Bladder microvascular endothelial cell (primary cell): Measurements from ENCODE around the gene PLCB3. TPM values are rescaled to one million over a fixed set of nuclear protein-coding genes. Genes with fewer than 3 reads are reported as not detected.

Experiments
- total RNA-seq: library from RNA; depleted of rRNA; stranded (reverse); fragments of >200 nt; gene quantifications from 2 replicates; pipeline ENCODE4 v1.2.3, GENCODE V29; 2014

PLCB3 gene
- total RNA-seq, 1 donor from 2014 or later, result 31.7 TPM

DNA sequence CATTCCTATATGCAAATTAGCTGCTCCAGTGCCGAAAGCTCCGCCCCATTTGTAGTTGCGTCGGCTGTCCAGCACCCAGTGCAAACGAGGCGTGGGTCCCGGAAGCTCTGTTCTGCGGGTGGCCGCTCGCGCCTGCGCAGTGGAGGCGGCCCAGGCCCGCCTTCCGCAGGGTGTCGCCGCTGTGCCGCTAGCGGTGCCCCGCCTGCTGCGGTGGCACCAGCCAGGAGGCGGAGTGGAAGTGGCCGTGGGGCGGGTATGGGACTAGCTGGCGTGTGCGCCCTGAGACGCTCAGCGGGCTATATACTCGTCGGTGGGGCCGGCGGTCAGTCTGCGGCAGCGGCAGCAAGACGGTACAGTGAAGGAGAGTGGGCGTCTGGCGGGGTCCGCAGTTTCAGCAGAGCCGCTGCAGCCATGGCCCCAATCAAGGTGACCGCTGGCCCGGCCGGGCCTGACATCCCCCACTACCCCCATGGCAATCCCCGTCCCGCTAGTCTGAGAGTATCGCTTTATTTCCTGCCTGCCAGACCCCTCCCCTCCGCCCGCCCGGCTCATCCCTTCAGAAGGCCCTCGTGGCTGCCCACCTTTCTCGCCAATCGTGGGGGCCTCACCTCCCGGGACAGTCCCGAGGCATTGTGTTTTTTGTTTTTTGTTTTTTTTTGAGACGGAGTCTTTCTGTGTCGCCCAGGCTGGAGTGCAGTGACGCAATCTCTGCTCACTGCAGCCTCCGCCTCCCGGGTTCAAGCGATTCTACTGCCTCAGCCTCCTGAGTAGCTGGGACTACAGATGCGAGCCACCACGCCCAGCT, 66.8 kb downstream of the PLCB3 start, which contains the start of gene PRDX5:
Gene PRDX5, plus strand, starts transcription at position 161 of the 805 bp plus-strand sequence. Its CDS starts 95 bp downstream, at position 256.

Other genes with a start within 250 kb of the PLCB3 start
- gene FLRT1, start 215.6 kb upstream of the PLCB3 start, total RNA-seq, result not detected in 2 replicates
- 18.3 and 34.4 TPM in 2 replicates for gene MACROD1, start 85.4 kb upstream of the PLCB3 start, total RNA-seq
- gene STIP1, start 65.4 kb upstream of the PLCB3 start, total RNA-seq, result 135 and 189 TPM in 2 replicates
- 2.8 and 6.4 TPM in 2 replicates for gene FERMT3, start 44.8 kb upstream of the PLCB3 start, total RNA-seq
- 18.3 and 24.8 TPM in 2 replicates for gene TRPT1, start 25.3 kb upstream of the PLCB3 start, total RNA-seq
- 26.7 and 30.4 TPM in 2 replicates for gene NUDT22, start 25.3 kb upstream of the PLCB3 start, total RNA-seq
- gene DNAJC4, start 21.0 kb upstream of the PLCB3 start, total RNA-seq, result 9.9 and 12.9 TPM in 2 replicates
- 18.5 and 20.9 TPM in 2 replicates for gene VEGFB, start 16.9 kb upstream of the PLCB3 start, total RNA-seq
- 53.8 and 53.9 TPM in 2 replicates for gene FKBP2, start 10.4 kb upstream of the PLCB3 start, total RNA-seq
- 207 and 216 TPM in 2 replicates for gene PPP1R14B, start 4.6 kb upstream of the PLCB3 start, total RNA-seq
- gene BAD, start 33.1 kb downstream of the PLCB3 start, total RNA-seq, result 39.1 and 60.1 TPM in 2 replicates
- 6.5 and 17.1 TPM in 2 replicates for gene GPR137, start 34.3 kb downstream of the PLCB3 start, total RNA-seq
- gene KCNK4, start 39.8 kb downstream of the PLCB3 start, total RNA-seq, result 0.25 TPM in 1 of 2 replicates, not detected in the other
- gene CATSPERZ, start 48.8 kb downstream of the PLCB3 start, total RNA-seq, result 0.49 TPM in 1 of 2 replicates, not detected in the other
- gene ESRRA, start 54.0 kb downstream of the PLCB3 start, total RNA-seq, result 35.3 and 42.1 TPM in 2 replicates
- 174 and 263 TPM in 2 replicates for gene TRMT112, start 66.0 kb downstream of the PLCB3 start, total RNA-seq
- gene PRDX5, start 66.6 kb downstream of the PLCB3 start, total RNA-seq, result 172 and 230 TPM in 2 replicates
- 1.1 and 2.4 TPM in 2 replicates for gene CCDC88B, start 88.7 kb downstream of the PLCB3 start, total RNA-seq
- 27.2 and 44.3 TPM in 2 replicates for gene RPS6KA4, start 107.6 kb downstream of the PLCB3 start, total RNA-seq